IMR-90 (cell line): ENCODE measurements around the gene HHIP.

Source experiments
- BHLHE40 ChIP-seq: fragments of 150-350 bp; IDR thresholded peaks from 2 replicates; pipeline ENCODE4 v1.6.1; 2016; ENCODE audit warnings: mild to moderate bottlenecking, low read depth, low read length
- CEBPB ChIP-seq: IDR thresholded peaks from 2 replicates; pipeline ENCODE4 v1.6.1; 2012; ENCODE audit warnings: low read depth, low read length, improper control_type of control experiment
- CHD1 ChIP-seq: IDR thresholded peaks from 2 replicates; pipeline ENCODE4 v1.6.1; 2012; ENCODE audit warnings: low read depth, low read length, improper control_type of control experiment
- ELK1 ChIP-seq: fragments of 150-350 bp; IDR thresholded peaks from 2 replicates; pipeline ENCODE4 v1.6.1; 2016; ENCODE audit warnings: low read depth, mild to moderate bottlenecking, low read length, moderate library complexity, borderline replicate concordance
- MAFK ChIP-seq: IDR thresholded peaks from 2 replicates; pipeline ENCODE4 v1.6.1; 2012; ENCODE audit warnings: low read depth, low read length, improper control_type of control experiment
- MAZ ChIP-seq: IDR thresholded peaks from 2 replicates; pipeline ENCODE4 v1.6.1; 2012; ENCODE audit warnings: low read depth, mild to moderate bottlenecking, low read length, improper control_type of control experiment, moderate library complexity, borderline replicate concordance
- MXI1 ChIP-seq: IDR thresholded peaks from 2 replicates; pipeline ENCODE4 v1.6.1; 2012; ENCODE audit warnings: low read depth, mild to moderate bottlenecking, low read length, moderate library complexity, borderline replicate concordance
- NFE2L2 ChIP-seq: fragments of 150-350 bp; IDR thresholded peaks from 2 replicates; pipeline ENCODE4 v1.6.1; 2016; ENCODE audit warnings: low read depth, mild to moderate bottlenecking, low read length
- POLR2A ChIP-seq: IDR thresholded peaks from 2 replicates; pipeline ENCODE4 v1.6.1; 2012; ENCODE audit warnings: mild to moderate bottlenecking, low read depth, low read length
- RAD21 ChIP-seq: IDR thresholded peaks from 2 replicates; pipeline ENCODE4 v1.6.1; 2012; ENCODE audit warnings: low read length, improper control_type of control experiment
- RFX5 ChIP-seq: IDR thresholded peaks from 2 replicates; pipeline ENCODE4 v1.8.0; 2012; ENCODE audit warnings: low read depth, mild to moderate bottlenecking, low read length, moderate library complexity
- SMC3 ChIP-seq: fragments of 150-350 bp; IDR thresholded peaks from 2 replicates; pipeline ENCODE4 v1.6.1; 2016; ENCODE audit warnings: low read depth, mild to moderate bottlenecking, antibody characterized with exemption, low read length, moderate library complexity
- TF ChIP-seq, protein P1 (sequence below): conservative IDR thresholded peaks from 2 replicates; pipeline ENCODE4 v1.5.1; 2012; ENCODE audit warnings: mild to moderate bottlenecking, low read depth, low read length, improper control_type of control experiment
- TF ChIP-seq, protein P2 (sequence below): fragments of 150-350 bp; IDR thresholded peaks from 2 replicates; pipeline ENCODE4 v1.6.1; 2017; ENCODE audit warnings: mild to moderate bottlenecking, antibody characterized with exemption, low read length, low read depth

GRCh38 chr4:144710526-144710912 lies 64.6 kb downstream of the HHIP start:
- no peak for TF ChIP-seq POLR2A
- TF ChIP-seq, protein P1, sequence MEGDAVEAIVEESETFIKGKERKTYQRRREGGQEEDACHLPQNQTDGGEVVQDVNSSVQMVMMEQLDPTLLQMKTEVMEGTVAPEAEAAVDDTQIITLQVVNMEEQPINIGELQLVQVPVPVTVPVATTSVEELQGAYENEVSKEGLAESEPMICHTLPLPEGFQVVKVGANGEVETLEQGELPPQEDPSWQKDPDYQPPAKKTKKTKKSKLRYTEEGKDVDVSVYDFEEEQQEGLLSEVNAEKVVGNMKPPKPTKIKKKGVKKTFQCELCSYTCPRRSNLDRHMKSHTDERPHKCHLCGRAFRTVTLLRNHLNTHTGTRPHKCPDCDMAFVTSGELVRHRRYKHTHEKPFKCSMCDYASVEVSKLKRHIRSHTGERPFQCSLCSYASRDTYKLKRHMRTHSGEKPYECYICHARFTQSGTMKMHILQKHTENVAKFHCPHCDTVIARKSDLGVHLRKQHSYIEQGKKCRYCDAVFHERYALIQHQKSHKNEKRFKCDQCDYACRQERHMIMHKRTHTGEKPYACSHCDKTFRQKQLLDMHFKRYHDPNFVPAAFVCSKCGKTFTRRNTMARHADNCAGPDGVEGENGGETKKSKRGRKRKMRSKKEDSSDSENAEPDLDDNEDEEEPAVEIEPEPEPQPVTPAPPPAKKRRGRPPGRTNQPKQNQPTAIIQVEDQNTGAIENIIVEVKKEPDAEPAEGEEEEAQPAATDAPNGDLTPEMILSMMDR: no peak
- TF ChIP-seq RFX5: no peak
- no peak for TF ChIP-seq ELK1
- no peak for TF ChIP-seq RAD21
- no peak for TF ChIP-seq MXI1
- TF ChIP-seq MAFK: no peak
- no peak for TF ChIP-seq MAZ
- TF ChIP-seq SMC3: no peak
- TF ChIP-seq, protein P2, sequence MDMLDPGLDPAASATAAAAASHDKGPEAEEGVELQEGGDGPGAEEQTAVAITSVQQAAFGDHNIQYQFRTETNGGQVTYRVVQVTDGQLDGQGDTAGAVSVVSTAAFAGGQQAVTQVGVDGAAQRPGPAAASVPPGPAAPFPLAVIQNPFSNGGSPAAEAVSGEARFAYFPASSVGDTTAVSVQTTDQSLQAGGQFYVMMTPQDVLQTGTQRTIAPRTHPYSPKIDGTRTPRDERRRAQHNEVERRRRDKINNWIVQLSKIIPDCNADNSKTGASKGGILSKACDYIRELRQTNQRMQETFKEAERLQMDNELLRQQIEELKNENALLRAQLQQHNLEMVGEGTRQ: no peak
- TF ChIP-seq CEBPB: no peak
- no peak for TF ChIP-seq BHLHE40
- no peak for TF ChIP-seq CHD1
- TF ChIP-seq NFE2L2: no peak
